ENCODE results near the gene KDF1.

- TF ChIP-seq CTCF (conservative IDR thresholded peaks at IDR 0.05; ENCODE audit: low read depth in 2 of 2) (no peak), EZH2 (IDR thresholded peaks at IDR 0.05; ENCODE audit: low read depth, unreplicated experiment) (no peak), POLR2AphosphoS5 (IDR thresholded peaks at IDR 0.05; ENCODE audit: low read depth) (no peak), REST (IDR thresholded peaks at IDR 0.05; ENCODE audit: unreplicated experiment) (no peak), ZNF331 (CRISPR knock-in tag; IDR thresholded peaks at IDR 0.05; ENCODE audit: low read depth) (no peak), ETS1 (IDR thresholded peaks at IDR 0.05) (no peak), CREB1 (CRISPR knock-in tag; IDR thresholded peaks at IDR 0.05; ENCODE audit: low read depth) (no peak), EZH2phosphoT487 (IDR thresholded peaks at IDR 0.05; ENCODE audit: unreplicated experiment) (no peak), NANOG (IDR thresholded peaks at IDR 0.05; ENCODE audit: borderline replicate concordance) (no peak), JUNB (IDR thresholded peaks at IDR 0.05; ENCODE audit: unreplicated experiment) (no peak)
Observed at GRCh38 chr1:26978901-26979300, 18.6 kb upstream of the KDF1 start.
